Activated B cell treated with CpG ODN at 0.5 μM for 24 hours (primary cell): ENCODE results near the gene CRTC3. TPM values are rescaled to one million over a fixed set of nuclear protein-coding genes. Genes with fewer than 3 reads are reported as not detected.
"Not testable (repeated sequence)": the region's sequence is repeated elsewhere in the genome, so short reads cannot be mapped to it uniquely, and the experiment has no call there.

Experiments used
- ATAC-seq: fragments of 200-7000 bp; cut with Tn5 transposase; one replicate; pipeline ENCODE4 v1.10.0; 2021; ENCODE audit warnings: low read depth, mild to moderate bottlenecking, moderate library complexity
- CTCF ChIA-PET: fragments of 350-600 bp; sonication (Branson Sonifier 250); formaldehyde crosslinking; loops from one replicate; lab custom pipeline; 2021; ENCODE audit warnings: antibody characterized with exemption; lab: Charles Lee
- POLR2A ChIA-PET: fragments of 350-600 bp; sonication (Branson Sonifier 250); formaldehyde crosslinking; loops from one replicate; lab custom pipeline; 2021; ENCODE audit warnings: antibody characterized with exemption; lab: Charles Lee
- DNase-seq: peaks from one replicate; pipeline ENCODE4 v3.0.0; 2022
- H3K27ac Mint-ChIP-seq: one replicate; pipeline ENCODE4 v1.8.0; 2020; ENCODE audit warnings: mixed read lengths
- H3K27me3 Mint-ChIP-seq: one replicate; pipeline ENCODE4 v1.8.0; 2021; ENCODE audit warnings: mixed read lengths
- H3K36me3 Mint-ChIP-seq: one replicate; pipeline ENCODE4 v1.8.0; 2021; ENCODE audit warnings: low read depth, mixed read lengths
- H3K4me1 Mint-ChIP-seq: one replicate; pipeline ENCODE4 v1.8.0; 2021; ENCODE audit warnings: mixed read lengths
- H3K4me3 Mint-ChIP-seq: one replicate; pipeline ENCODE4 v1.8.0; 2020; ENCODE audit warnings: mild to moderate bottlenecking, mixed read lengths
- H3K9me3 Mint-ChIP-seq: one replicate; pipeline ENCODE4 v1.8.0; 2020; ENCODE audit warnings: mixed read lengths
- intact Hi-C: fragments of 100-400 bp; cut with micrococcal nuclease; formaldehyde crosslinking; loops from one replicate; pipeline ENCODE4 v1.15.1; 2024
- total RNA-seq: library from RNA; stranded (reverse); gene quantifications from 2 replicates; pipeline ENCODE4 v1.2.3, GENCODE V29; 2022
- TF ChIP-seq, protein P1 (sequence below): fragments of 200-600 bp; IDR thresholded peaks from one replicate; pipeline ENCODE4 v1.8.0; 2022; ENCODE audit warnings: antibody characterized with exemption, mild to moderate bottlenecking

The CRTC3 gene
- total RNA-seq, 1 donor from 2014 or later, result 65.0 TPM

DNA sequence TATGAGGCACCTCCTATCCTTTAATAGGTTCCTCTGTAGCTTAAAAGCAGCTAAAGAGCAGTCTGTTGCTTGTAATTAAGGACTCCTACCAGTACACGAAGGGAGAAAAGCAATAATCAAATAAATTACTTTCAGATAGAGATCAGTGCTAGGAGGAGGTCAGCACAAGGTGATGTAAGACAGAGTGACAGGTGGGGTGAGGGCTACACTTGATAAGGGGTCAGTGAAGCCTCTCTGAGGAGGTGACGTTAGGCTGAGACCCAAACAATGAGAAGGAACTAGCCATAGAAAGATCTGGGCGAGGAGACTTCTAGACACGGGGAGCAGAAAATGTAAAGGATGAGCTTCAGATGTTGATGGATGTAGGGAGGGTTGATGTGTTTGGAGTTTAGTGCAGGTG, 129.8 kb downstream of the CRTC3 start:
- ChIA-PET CTCF (interaction anchor here (1.1 to 1.3 kb wide), 2 partner anchors 11 to 226 kb away, joined by 5 to 6 read pairs; no protein-coding TSS in a partner anchor), POLR2A (interaction anchor here (1.0 to 2.2 kb wide), 5 partner anchors 11 to 98 kb away, joined by 3 to 7 read pairs (median 5); partner anchors contain the start of gene BLM)
- Mint-ChIP-seq H3K36me3 (no peaks in the 10 kb centered on the region), H3K4me3 (no peak overlapping the region), H3K9me3 (no peaks in the 10 kb centered on the region), H3K27me3 (peaks cover 25% of the 10 kb centered on the region), H3K4me1 (peaks cover 78% of the 10 kb centered on the region), H3K27ac (peak overlapping the region; percentile 91)
- DNase-seq (no peak), ATAC-seq (no peak)
- intact Hi-C loops, result no loop called here
- TF ChIP-seq, protein P1, sequence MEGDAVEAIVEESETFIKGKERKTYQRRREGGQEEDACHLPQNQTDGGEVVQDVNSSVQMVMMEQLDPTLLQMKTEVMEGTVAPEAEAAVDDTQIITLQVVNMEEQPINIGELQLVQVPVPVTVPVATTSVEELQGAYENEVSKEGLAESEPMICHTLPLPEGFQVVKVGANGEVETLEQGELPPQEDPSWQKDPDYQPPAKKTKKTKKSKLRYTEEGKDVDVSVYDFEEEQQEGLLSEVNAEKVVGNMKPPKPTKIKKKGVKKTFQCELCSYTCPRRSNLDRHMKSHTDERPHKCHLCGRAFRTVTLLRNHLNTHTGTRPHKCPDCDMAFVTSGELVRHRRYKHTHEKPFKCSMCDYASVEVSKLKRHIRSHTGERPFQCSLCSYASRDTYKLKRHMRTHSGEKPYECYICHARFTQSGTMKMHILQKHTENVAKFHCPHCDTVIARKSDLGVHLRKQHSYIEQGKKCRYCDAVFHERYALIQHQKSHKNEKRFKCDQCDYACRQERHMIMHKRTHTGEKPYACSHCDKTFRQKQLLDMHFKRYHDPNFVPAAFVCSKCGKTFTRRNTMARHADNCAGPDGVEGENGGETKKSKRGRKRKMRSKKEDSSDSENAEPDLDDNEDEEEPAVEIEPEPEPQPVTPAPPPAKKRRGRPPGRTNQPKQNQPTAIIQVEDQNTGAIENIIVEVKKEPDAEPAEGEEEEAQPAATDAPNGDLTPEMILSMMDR, result no peak

DNA sequence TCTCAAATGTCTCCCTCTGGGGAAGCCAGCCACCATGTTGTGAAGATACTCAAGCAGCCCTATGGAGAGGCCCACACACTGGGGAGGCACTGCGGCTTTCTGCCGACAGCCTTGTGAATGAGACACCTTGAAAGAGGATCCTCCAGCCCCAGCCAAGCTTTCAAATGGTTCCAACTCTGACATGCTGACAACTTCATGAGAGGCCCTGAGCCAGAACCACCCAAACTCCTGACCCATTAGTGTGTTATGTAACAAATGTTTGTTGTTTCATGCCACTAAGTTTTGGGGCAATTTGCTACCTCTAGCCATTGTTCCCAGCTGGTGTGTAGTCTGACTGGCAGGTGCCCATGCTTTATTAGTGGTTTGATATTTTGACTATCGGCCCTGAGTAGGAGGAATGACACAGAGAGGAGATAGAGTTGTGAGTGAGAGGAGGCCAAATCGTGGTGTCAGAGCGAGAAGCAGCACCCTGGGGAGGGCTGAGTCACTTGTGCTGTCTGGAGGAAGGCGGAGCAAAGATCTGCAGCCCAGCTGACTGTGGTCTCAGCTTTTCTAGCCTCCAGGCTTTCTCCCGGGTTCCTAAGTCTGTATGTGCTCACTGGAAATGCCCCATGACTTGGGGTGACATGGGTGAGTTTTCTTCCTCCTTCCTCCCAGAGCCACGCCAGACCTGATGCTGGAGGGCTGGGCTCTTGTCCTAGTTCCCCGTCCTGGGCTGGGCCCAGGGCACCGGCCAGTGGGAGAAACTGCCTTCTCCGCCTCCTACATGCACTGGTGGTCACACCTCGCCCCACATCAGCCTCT, 130.7 kb downstream of the CRTC3 start:
- H3K4me1 Mint-ChIP-seq, result peaks cover 76% of the 10 kb centered on the region
- intact Hi-C loops, result loop anchor here (1.0 to 10.0 kb wide), 4 partner anchors 12 to 466 kb away; partner anchors contain the start of genes BLM and IQGAP1
- peak; percentile 51 for DNase-seq
- H3K4me3 Mint-ChIP-seq, result peak overlapping the region; percentile 81
- ChIA-PET CTCF (interaction anchor here (1.1 to 1.3 kb wide), 2 partner anchors 12 to 225 kb away, joined by 5 to 6 read pairs; no protein-coding TSS in a partner anchor), POLR2A (interaction anchor here (0.6 to 2.2 kb wide), 7 partner anchors 10 to 474 kb away, joined by 3 to 10 read pairs (median 4); partner anchors contain the start of gene BLM)
- TF ChIP-seq, protein P1, result no peak
- peak overlapping the region; percentile 91 for H3K27ac Mint-ChIP-seq
- H3K27me3 Mint-ChIP-seq, result peaks cover 19% of the 10 kb centered on the region
- ATAC-seq, result peak; percentile 90
- no peaks in the 10 kb centered on the region for H3K36me3 Mint-ChIP-seq
- no peaks in the 10 kb centered on the region for H3K9me3 Mint-ChIP-seq

GRCh38 chr15:90660999-90661330, 131.2 kb downstream of the CRTC3 start:
- CTCF ChIA-PET, result interaction anchor here (1.3 kb wide), 1 partner anchor 225 kb away, joined by 6 read pairs; no protein-coding TSS in a partner anchor

DNA sequence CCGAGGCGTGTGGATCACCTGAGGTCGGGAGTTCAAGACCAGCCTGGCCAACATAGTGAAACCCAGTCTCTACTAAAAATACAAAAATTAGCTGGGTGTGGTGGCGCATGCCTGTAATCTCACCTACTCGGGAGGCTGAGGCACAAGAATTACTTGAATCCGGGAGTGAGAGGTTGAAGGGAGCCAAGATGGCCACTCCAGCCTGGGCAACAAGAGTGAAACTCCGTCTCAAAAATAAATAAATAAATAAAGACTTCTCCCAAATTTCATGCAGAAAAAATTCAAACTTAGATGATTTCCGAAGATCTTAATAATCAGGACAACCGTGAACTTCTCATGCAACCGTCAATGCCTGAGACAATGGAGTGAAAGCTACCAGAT, 134.3 kb downstream of the CRTC3 start:
- intact Hi-C loops, result loop anchor here (2.0 to 10.0 kb wide), 3 partner anchors 69 to 469 kb away; partner anchors contain the start of gene IQGAP1
- ChIA-PET POLR2A (interaction anchor here (0.6 to 1.2 kb wide), 4 partner anchors 8 to 231 kb away, joined by 3 to 13 read pairs (median 4); no protein-coding TSS in a partner anchor), CTCF (interaction anchor here (1.0 to 2.2 kb wide), 2 partner anchors 16 to 268 kb away, joined by 3 to 7 read pairs; partner anchors contain the start of gene HDDC3)
- H3K9me3 Mint-ChIP-seq, DNase-seq, ATAC-seq, H3K36me3 Mint-ChIP-seq: not testable (repeated sequence)
- Mint-ChIP-seq H3K4me3 (peak overlapping the region; percentile 85), H3K27ac (peak overlapping the region; percentile 65), H3K27me3 (peaks cover 13% of the 10 kb centered on the region), H3K4me1 (peaks cover 69% of the 10 kb centered on the region)

More at GRCh38 chr15:90660999-90661330, 131.2 kb downstream of the CRTC3 start:
- H3K4me1 Mint-ChIP-seq, result peaks cover 81% of the 10 kb centered on the region
- peaks cover 19% of the 10 kb centered on the region for H3K27me3 Mint-ChIP-seq
- DNase-seq, H3K36me3 Mint-ChIP-seq, ATAC-seq, H3K9me3 Mint-ChIP-seq: not testable (repeated sequence)
- peak overlapping the region; percentile 81 for H3K4me3 Mint-ChIP-seq
- POLR2A ChIA-PET, result interaction anchor here (0.6 to 2.2 kb wide), 5 partner anchors 13 to 475 kb away, joined by 4 to 10 read pairs (median 7); partner anchors contain the start of gene BLM
- intact Hi-C loops, result loop anchor here (1.0 to 10.0 kb wide), 4 partner anchors 13 to 466 kb away; partner anchors contain the start of genes BLM and IQGAP1
- H3K27ac Mint-ChIP-seq, result peak overlapping the region; percentile 91

GRCh38 chr15:90664650-90665287, 135.0 kb downstream of the CRTC3 start:
- Mint-ChIP-seq H3K9me3 (no peaks in the 10 kb centered on the region), H3K4me3 (peak overlapping the region; percentile 85), H3K36me3 (no peaks in the 10 kb centered on the region), H3K27me3 (peaks cover 13% of the 10 kb centered on the region), H3K27ac (peak overlapping the region; percentile 65), H3K4me1 (peaks cover 62% of the 10 kb centered on the region)
- TF ChIP-seq, protein P1, result no peak
- intact Hi-C loops, result loop anchor here (1.0 to 10.0 kb wide), 6 partner anchors 22 to 470 kb away; partner anchors contain the start of genes HDDC3 and IQGAP1
- ATAC-seq (no peak), DNase-seq (no peak)
- ChIA-PET CTCF (interaction anchor here (1.1 to 2.2 kb wide), 2 partner anchors 17 to 220 kb away, joined by 3 to 7 read pairs; no protein-coding TSS in a partner anchor), POLR2A (interaction anchor here (0.5 to 1.8 kb wide), 7 partner anchors 8 to 267 kb away, joined by 3 to 13 read pairs (median 4); partner anchors contain the start of gene BLM)
